Germinal center (tissue), 1 donor: Measurements from ENCODE around the gene GCLC.
"Not testable (repeated sequence)": the region's sequence is repeated elsewhere in the genome, so short reads cannot be mapped to it uniquely, and the experiment has no call there.

ENCODE experiments used
- DNase-seq: peaks from one replicate; pipeline ENCODE4 v3.0.0; 2012; ENCODE audit warnings: mixed read lengths, low spot score

Gene GCLC

GRCh38 chr6:53544470-53545308 lies at the start of gene GCLC:
Gene GCLC (minus strand): TSS chr6:53545101. CDS start chr6:53544645, 456 bp downstream.
- DNase-seq = peak; percentile 92

GRCh38 chr6:53594596-53594995 lies 49.7 kb upstream of the GCLC start:
- DNase-seq = no peak

GRCh38 chr6:53593001-53593488 lies 48.1 kb upstream of the GCLC start:
- DNase-seq = no peak

GRCh38 chr6:53591873-53592272 lies 47.0 kb upstream of the GCLC start:
- DNase-seq = no peak

GRCh38 chr6:53588816-53589509 lies 44.1 kb upstream of the GCLC start:
- no peak for DNase-seq

- no peak for DNase-seq
Measured at GRCh38 chr6:53587291-53587690, 42.4 kb upstream of the GCLC start.

GRCh38 chr6:53585208-53585900 lies 40.5 kb upstream of the GCLC start:
- DNase-seq = peak; percentile 16

GRCh38 chr6:53584726-53585125 lies 39.8 kb upstream of the GCLC start:
- no peak for DNase-seq

GRCh38 chr6:53583451-53583850 lies 38.5 kb upstream of the GCLC start:
- no peak for DNase-seq

GRCh38 chr6:53582963-53583362 lies 38.1 kb upstream of the GCLC start:
- no peak for DNase-seq

GRCh38 chr6:53581856-53582255 lies 37.0 kb upstream of the GCLC start:
- DNase-seq = no peak

GRCh38 chr6:53581173-53581773 lies 36.4 kb upstream of the GCLC start:
- DNase-seq = no peak

GRCh38 chr6:53579338-53579737 lies 34.4 kb upstream of the GCLC start:
- DNase-seq = no peak

- DNase-seq = no peak
Measured at GRCh38 chr6:53578371-53578770, 33.5 kb upstream of the GCLC start.

- DNase-seq = no peak
Measured at GRCh38 chr6:53573299-53573698, 28.4 kb upstream of the GCLC start.

- DNase-seq = not testable (repeated sequence)
Measured at GRCh38 chr6:53572379-53572778, 27.5 kb upstream of the GCLC start.

- DNase-seq = no peak
Measured at GRCh38 chr6:53568776-53569616, 24.1 kb upstream of the GCLC start.

GRCh38 chr6:53567701-53568100 lies 22.8 kb upstream of the GCLC start:
- DNase-seq = no peak

- no peak for DNase-seq
Measured at GRCh38 chr6:53566755-53567154, 21.9 kb upstream of the GCLC start.

GRCh38 chr6:53565886-53566285 lies 21.0 kb upstream of the GCLC start:
- DNase-seq = no peak

GRCh38 chr6:53564401-53565065 lies 19.6 kb upstream of the GCLC start:
- DNase-seq = no peak
